Activated CD8-positive, alpha-beta memory T cell treated with anti-CD3 and anti-CD28 coated beads, Interleukin-2, amount 50 U/mL, for 48 hours (primary cell): ENCODE results near the gene PGRMC2.
"Not testable (repeated sequence)": the region's sequence is repeated elsewhere in the genome, so short reads cannot be mapped to it uniquely, and the experiment has no call there.

ENCODE experiments used
- DNase-seq: peaks from one replicate; pipeline ENCODE4 v3.0.0-alpha.2; 2020

The PGRMC2 gene

GRCh38 chr4:128265550-128265949 lies 22.1 kb downstream of the PGRMC2 start:
- DNase-seq, result not testable (repeated sequence)

DNA sequence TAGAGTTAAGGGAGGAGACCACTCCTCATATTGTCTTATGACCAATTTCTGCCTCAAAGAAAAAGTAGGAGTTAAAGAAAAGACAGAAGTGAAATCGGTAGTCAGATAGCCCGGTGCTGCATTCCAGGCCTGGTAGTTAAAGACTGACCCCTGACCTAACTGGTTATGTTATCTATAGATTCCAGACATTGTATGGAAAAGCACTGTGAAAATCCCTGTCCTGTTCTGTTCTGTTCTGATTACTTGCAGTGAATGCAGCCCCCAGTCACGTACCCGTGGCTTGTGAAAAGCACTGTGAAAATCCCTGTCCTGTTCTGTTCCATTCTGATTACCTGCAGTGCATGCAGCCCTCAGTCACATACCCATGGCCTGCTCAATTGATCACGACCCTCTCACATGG lies 27.7 kb downstream of the PGRMC2 start:
- DNase-seq, result not testable (repeated sequence)

DNA sequence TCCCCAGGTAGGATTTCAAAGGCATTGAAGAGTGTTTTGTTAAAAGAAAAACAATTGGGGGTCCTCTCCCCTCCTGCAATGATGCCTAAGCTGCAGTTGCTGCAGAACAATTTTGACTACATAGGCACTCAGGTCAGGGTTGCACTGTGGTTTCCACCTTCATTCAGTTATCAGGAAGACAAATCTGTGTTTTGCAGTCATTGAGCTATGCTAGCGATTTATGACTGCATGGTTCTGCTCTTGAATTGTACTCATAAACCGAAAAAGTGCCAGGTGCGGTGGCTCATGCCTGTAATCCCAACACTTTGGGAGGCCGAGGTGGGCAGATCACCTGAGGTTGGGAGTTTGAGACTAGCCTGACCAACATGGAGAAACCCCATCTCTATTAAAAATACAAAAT lies 29.4 kb downstream of the PGRMC2 start:
- DNase-seq, result not testable (repeated sequence)

DNA sequence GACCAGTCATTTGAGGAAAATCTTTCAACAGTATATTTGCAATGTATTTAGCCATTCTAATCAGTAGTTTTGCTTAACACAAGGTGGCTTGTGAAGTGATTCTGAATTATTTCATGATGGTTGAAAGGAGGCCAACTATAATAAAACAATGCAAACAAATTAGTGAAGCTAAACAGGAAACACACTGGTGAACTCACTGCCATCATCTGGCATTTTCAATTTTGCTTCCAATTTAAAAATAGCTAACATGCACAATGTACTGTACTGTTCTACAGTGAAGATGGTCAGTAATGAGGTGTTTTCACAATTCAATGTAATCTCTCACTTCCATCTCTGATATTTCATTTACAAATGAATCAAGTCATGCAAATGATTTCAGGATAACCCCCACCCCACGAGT lies 31.1 kb downstream of the PGRMC2 start:
- DNase-seq, result no peak

GRCh38 chr4:128255906-128256305 lies 31.7 kb downstream of the PGRMC2 start:
- no peak for DNase-seq

DNA sequence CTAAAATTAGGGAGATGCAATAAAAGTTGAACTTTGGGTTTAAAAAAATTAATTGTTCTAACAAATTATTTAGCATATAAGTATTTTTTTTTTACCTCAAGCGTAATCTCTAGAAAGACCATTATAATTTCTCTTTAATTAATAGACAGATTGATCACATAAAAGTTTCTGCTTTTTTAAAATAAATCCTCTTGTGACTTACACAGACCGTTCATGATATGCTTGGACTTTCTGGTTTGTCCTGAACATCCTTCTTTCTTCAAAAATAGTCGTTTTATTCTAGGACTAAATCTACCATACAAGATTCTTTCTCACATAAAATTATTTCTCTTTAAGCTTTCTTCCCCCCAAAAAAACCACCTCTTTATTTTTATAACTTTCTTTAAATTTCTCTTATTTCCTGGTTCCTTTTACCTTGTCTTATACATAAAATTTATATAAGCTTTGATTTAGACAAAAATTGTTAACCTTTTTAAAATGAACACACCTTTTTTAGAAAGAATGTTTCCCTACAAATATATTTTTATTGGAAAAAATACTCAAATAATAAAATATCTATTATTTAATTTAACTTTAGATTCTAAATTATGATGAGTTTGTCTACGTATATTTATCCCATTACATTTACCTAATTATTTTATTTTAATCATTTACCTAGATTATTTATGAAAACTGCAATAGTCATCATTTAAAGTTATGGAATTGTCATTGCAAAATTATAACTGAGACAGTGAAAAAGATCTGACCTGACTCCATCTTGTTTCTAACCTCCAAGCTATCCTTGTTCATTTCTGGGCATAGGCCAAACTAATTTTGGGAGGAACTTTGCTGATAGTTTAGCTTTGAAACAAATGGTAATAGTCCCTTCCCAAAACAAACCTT lies 37.6 kb downstream of the PGRMC2 start:
- DNase-seq, result no peak

DNA sequence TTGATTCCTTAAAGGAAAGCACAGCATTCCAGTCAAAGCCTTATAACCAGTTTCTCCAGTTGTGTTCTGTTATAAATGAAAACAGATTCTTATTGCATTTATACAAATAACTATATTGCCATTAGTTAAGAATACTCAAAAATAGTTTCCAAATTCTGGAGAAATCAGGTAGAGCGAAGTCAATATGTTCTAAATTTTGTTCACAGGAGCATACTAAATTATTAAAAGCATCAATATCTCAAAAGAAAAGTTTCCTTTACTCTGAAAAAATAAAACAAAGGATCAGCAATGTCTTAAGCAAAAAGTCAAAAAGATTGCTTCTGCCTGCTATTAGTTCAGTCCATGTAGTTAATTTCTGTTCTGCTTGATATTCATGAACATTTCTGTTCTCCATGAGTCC lies 39.7 kb downstream of the PGRMC2 start:
- no peak for DNase-seq

- not testable (repeated sequence) for DNase-seq
These were observed 42.2 kb downstream of the PGRMC2 start for GRCh38 chr4:128245391-128245790.

GRCh38 chr4:128244379-128244778 lies 43.2 kb downstream of the PGRMC2 start:
- DNase-seq, result no peak

GRCh38 chr4:128242601-128243000 lies 45.0 kb downstream of the PGRMC2 start:
- DNase-seq, result no peak

DNA sequence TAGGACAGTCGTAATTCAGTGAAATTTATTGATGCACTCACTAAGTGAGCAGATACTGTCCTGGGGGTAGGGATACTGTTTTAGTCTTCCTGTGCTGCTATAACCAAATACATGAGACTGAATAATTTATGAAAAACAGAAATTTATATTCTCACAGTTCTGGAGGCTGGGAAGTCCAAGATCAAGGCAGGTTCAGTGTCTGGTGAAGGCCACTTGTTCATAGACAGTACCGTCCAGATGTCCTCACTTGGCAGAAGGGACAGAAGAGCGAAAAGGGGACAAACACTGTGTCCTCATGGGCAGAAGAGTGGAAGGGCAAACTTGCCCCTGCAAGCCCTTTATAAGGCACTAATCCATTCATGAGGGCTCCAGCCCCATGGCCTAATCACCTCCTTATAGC lies 45.6 kb downstream of the PGRMC2 start:
- DNase-seq, result no peak

GRCh38 chr4:128241425-128241913 lies 46.1 kb downstream of the PGRMC2 start:
- DNase-seq, result no peak

- DNase-seq, result no peak
These were observed 46.6 kb downstream of the PGRMC2 start for GRCh38 chr4:128241019-128241418.

DNA sequence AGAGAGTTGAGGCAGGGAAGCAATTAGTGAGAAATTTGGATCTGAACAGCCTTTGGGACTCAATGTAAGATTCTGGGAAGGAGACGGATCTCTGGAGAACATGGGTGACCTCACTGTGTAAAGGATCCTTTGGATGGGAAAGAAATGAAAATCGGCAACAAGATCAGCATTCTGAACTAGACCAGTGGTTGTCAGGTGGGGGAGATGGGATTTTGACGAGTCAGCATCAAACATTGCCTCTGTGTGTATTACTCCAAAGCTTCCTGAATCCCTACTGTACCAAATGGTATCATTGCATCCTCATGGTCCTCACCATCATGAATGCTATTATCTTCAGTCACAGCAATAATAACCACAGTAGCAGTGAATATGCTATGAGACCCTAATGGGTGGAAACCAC lies 52.8 kb downstream of the PGRMC2 start:
- DNase-seq, result no peak

- DNase-seq, result no peak
These were observed 54.9 kb downstream of the PGRMC2 start for GRCh38 chr4:128232719-128233118.

GRCh38 chr4:128228845-128229795 lies 58.5 kb downstream of the PGRMC2 start:
- DNase-seq, result no peak

DNA sequence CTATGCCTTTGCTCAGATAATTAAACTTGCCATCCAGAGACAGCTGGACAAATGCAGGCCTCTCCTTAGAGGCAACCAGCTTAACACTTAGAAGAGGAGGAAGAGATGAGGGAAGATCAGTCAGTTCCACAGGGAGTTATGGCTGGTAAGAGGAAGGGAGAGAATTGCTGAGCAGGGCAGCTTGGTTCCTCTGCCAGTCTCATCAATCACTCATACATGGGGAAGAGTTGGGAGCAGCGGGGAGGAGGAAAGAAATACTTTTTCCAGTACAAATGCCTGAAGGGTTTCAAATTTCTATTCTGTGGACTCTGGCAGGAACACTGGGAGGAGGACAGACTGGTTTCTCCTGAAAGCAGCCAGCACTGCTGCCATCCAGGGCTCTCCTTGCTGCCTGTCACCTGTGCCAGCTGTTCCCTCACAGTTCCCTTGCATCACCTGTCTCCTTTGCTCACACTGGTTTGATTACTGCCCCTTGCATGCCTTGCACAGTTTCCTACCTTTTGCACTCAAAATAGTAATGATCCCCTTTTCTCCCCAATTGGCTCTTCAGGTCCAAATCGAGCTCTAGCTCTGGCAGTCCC lies 59.5 kb downstream of the PGRMC2 start:
- DNase-seq, result no peak

- no peak for DNase-seq
These were observed 62.5 kb downstream of the PGRMC2 start for GRCh38 chr4:128225148-128225547.

DNA sequence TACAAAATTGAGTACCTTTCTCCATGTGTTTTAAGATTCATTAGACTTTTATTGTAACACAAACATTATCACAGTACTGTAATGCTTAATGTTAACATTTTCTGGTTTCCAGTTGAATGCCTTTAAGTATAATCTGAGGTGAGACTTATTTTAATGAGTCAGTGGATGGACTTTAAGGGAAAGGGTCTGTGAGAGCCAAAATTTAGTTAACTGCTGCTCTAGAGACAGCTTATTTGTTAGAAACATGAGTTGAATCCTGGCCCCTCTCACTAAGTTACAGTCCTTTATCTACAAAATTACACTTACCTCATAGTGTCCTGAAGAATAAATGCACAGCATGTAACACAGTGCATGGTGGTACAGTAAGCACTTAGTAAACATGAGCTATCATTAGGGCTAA lies 66.0 kb downstream of the PGRMC2 start:
- DNase-seq, result no peak

DNA sequence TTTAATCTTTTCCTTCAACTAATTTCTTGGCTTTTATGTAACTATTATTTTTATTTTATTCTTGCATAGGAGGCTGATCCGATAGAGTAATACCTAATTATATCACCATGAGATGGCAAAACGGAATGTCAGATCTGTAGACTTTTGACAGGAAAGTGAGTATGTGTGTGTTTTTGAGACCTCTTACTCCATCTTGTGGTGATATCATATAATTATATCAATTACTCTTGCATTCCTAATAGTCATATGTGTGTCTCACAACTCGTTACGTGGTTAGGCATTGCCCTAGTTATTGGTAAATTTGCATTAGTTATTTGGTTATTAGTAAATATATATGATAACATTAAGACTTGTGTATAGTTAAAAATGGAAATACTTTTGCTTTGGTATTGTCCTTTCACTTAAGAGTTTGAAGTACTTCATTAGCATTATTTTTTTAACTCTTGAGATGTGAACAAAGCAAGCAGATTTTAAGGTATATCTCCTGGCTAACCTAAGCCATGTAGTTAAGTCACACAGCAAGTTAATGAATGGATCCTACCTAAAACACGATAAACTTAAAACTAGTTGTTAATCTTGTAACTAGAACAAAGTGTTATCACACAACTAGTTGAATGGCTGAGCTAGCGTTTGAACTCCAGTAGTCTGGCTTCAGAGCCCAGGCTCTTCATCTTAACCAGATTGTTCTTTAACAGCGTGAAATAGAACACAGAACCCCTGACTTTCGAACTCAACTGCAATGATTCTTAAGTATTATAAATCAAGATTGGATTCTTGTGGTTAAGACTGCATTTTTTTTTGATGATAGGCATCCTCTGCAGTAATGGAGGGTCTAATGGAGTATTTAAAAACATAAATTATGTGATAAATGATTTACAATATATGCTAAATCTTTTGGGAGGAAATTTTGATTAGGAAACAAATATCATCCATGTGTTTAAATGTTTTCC lies 67.1 kb downstream of the PGRMC2 start:
- DNase-seq, result no peak
